H1 (cell line): ENCODE data around the gene PANK3. TPM values are rescaled to one million over a fixed set of nuclear protein-coding genes. Genes with fewer than 3 reads are reported as not detected.

Experiments
- CTCF ChIA-PET: fragments of 300-600 bp; sonication (Branson Sonifier 250); formaldehyde crosslinking; loops from one replicate; lab custom pipeline; 2021; ENCODE audit not compliant: partially characterized antibody; lab: Charles Lee
- POLR2A ChIA-PET: fragments of 300-600 bp; sonication (Branson Sonifier 250); formaldehyde crosslinking; loops from one replicate; lab custom pipeline; 2021; ENCODE audit warnings: inconsistent platforms; ENCODE audit not compliant: partially characterized antibody; lab: Charles Lee
- DNase-seq, 2 experiments: peaks; one replicate each; pipeline versions ENCODE4 v3.0.0 to v3.0.0-alpha.2; 2010 to 2022; ENCODE audit warnings: low spot score in 2 of 2, low read depth in 1 of 2, mixed read lengths in 1 of 2
- FAIRE-seq: peaks from 2 replicates; lab custom pipeline; 2011; peaks lifted over from hg19 to GRCh38; lab: Jason Lieb, UNC
- H2AFZ ChIP-seq: 2 replicates; pipeline ENCODE4 v1.8.1; 2012; ENCODE audit warnings: low read length, inconsistent platforms
- H2AK5ac ChIP-seq: 2 replicates; pipeline ENCODE4 v1.6.1; 2013; ENCODE audit warnings: low read depth, low read length
- H2BK120ac ChIP-seq: replicated peaks from 2 replicates; pipeline ENCODE3; 2013; ENCODE audit warnings: low read depth, low read length, inconsistent platforms
- H2BK12ac ChIP-seq: 2 replicates; pipeline ENCODE4 v1.6.1; 2013; ENCODE audit warnings: low read depth, low read length
- H2BK15ac ChIP-seq: 2 replicates; pipeline ENCODE4 v1.6.1; 2013; ENCODE audit warnings: low read length
- H2BK20ac ChIP-seq: 2 replicates; pipeline ENCODE4 v1.6.1; 2013; ENCODE audit warnings: low read length
- H2BK5ac ChIP-seq: 2 replicates; pipeline ENCODE4 v1.6.1; 2013; ENCODE audit warnings: low read depth, low read length
- H3K14ac ChIP-seq: 2 replicates; pipeline ENCODE4 v1.6.1; 2013; ENCODE audit warnings: inconsistent platforms; ENCODE audit not compliant: insufficient read length
- H3K18ac ChIP-seq: 2 replicates; pipeline ENCODE4 v1.6.1; 2013; ENCODE audit warnings: low read length; ENCODE audit errors: extremely low read depth
- H3K23ac ChIP-seq: 2 replicates; pipeline ENCODE4 v1.6.1; 2013; ENCODE audit warnings: inconsistent platforms; ENCODE audit not compliant: insufficient read length
- H3K23me2 ChIP-seq: 2 replicates; pipeline ENCODE4 v1.6.1; 2013; ENCODE audit warnings: low read depth, low read length
- H3K27ac ChIP-seq: 2 replicates; pipeline ENCODE4 v1.6.1; 2011; ENCODE audit warnings: low read depth, low read length, inconsistent platforms
- H3K27me3 ChIP-seq, 4 experiments: replicated peaks in 1 of 4; 1 replicate in 1 of 4; 2 replicates in 3 of 4; pipeline versions ENCODE4 v1.6.1 to v1.8.1; 2011 to 2013; ENCODE audit warnings: low read length in 3 of 4, mild to moderate bottlenecking in 3 of 4, inconsistent platforms in 2 of 4, mixed read lengths in 2 of 4, moderate library complexity in 1 of 4; ENCODE audit not compliant: control insufficient read depth in 3 of 4, insufficient read depth in 3 of 4; ENCODE audit errors: extremely low read depth in 1 of 4
- H3K36me3 ChIP-seq, 4 experiments: 2 replicates each; pipeline versions ENCODE4 v1.6.1 to v1.8.1; 2011 to 2013; ENCODE audit warnings: mild to moderate bottlenecking in 4 of 4, low read length in 3 of 4, moderate library complexity in 2 of 4, control low read depth in 1 of 4, inconsistent platforms in 1 of 4; ENCODE audit not compliant: insufficient read depth in 4 of 4, control insufficient read depth in 2 of 4
- H3K4ac ChIP-seq: replicated peaks from 2 replicates; pipeline ENCODE3; 2013; ENCODE audit warnings: low read length, low read depth, mixed read lengths, inconsistent platforms; ENCODE audit not compliant: insufficient read length
- H3K4me1 ChIP-seq, 4 experiments: replicated peaks in 1 of 4; 1 replicate in 1 of 4; 2 replicates in 3 of 4; pipeline versions ENCODE4 v1.6.1 to v1.8.1; 2011 to 2013; ENCODE audit warnings: low read length in 3 of 4, inconsistent platforms in 2 of 4, mixed read lengths in 1 of 4; ENCODE audit not compliant: insufficient read depth in 4 of 4, control insufficient read depth in 3 of 4
- H3K4me2 ChIP-seq, 2 experiments: 2 replicates each; pipeline versions ENCODE4 v1.6.1 to v1.8.1; 2011 to 2013; ENCODE audit warnings: low read depth in 2 of 2, low read length in 2 of 2, control low read depth in 1 of 2, inconsistent platforms in 1 of 2, mild to moderate bottlenecking in 1 of 2; ENCODE audit not compliant: insufficient read depth in 1 of 2
- H3K4me3 ChIP-seq, 4 experiments: fragments of 200-600, 300-600 bp in 1 of 4; sonication (generic), shearing (Covaris generic), sonication (Bioruptor Twin) in 1 of 4; 2 replicates each; pipeline versions ENCODE4 v1.5.1 to v1.8.1; 2011 to 2016; ENCODE audit warnings: low read length in 4 of 4, low read depth in 3 of 4, control low read depth in 2 of 4, inconsistent platforms in 2 of 4, mild to moderate bottlenecking in 2 of 4, mixed read lengths in 1 of 4, moderate library complexity in 1 of 4; ENCODE audit not compliant: insufficient read depth in 2 of 4; ENCODE audit errors: extremely low read depth in 1 of 4
- H3K56ac ChIP-seq: replicated peaks from 2 replicates; pipeline ENCODE3; 2013; ENCODE audit warnings: low read depth, mild to moderate bottlenecking, mixed read lengths, low read length, inconsistent platforms; ENCODE audit not compliant: insufficient read length
- H3K79me1 ChIP-seq: 2 replicates; pipeline ENCODE4 v1.6.1; 2013; ENCODE audit warnings: low read depth, low read length, control low read depth
- H3K79me2 ChIP-seq, 2 experiments: 2 replicates each; pipeline versions ENCODE4 v1.6.1 to v1.8.1; 2012 to 2013; ENCODE audit warnings: low read length in 2 of 2, mild to moderate bottlenecking in 2 of 2, inconsistent platforms in 1 of 2; ENCODE audit not compliant: insufficient read depth in 2 of 2, control insufficient read depth in 1 of 2
- H3K9ac ChIP-seq, 4 experiments: replicated peaks in 1 of 4; 1 replicate in 1 of 4; 2 replicates in 3 of 4; pipeline versions ENCODE4 v1.6.1 to v1.8.1; 2011 to 2013; ENCODE audit warnings: low read depth in 3 of 4, low read length in 3 of 4, control low read depth in 2 of 4, mild to moderate bottlenecking in 2 of 4, moderate library complexity in 2 of 4, inconsistent platforms in 1 of 4; ENCODE audit errors: extremely low read depth in 1 of 4
- H3K9me3 ChIP-seq, 2 experiments: 2 replicates each; pipeline versions ENCODE4 v1.6.1 to v1.8.1; 2012 to 2013; ENCODE audit warnings: mild to moderate bottlenecking in 2 of 2, moderate library complexity in 2 of 2, control low read depth in 1 of 2, inconsistent platforms in 1 of 2, low read depth in 1 of 2, low read length in 1 of 2, mixed read lengths in 1 of 2; ENCODE audit not compliant: insufficient read depth in 2 of 2
- H4K20me1 ChIP-seq, 2 experiments: replicated peaks in 1 of 2; 2 replicates each; pipeline versions ENCODE3 to v1.8.1; 2011 to 2013; ENCODE audit warnings: inconsistent platforms in 2 of 2, low read length in 2 of 2, mild to moderate bottlenecking in 1 of 2; ENCODE audit not compliant: insufficient read depth in 2 of 2, control insufficient read depth in 1 of 2
- H4K5ac ChIP-seq: 2 replicates; pipeline ENCODE4 v1.6.1; 2013; ENCODE audit warnings: low read length, low read depth, mixed read lengths, inconsistent platforms; ENCODE audit not compliant: insufficient read length
- H4K8ac ChIP-seq: 2 replicates; pipeline ENCODE4 v1.8.0; 2013; ENCODE audit warnings: mild to moderate bottlenecking, moderate library complexity, low read length, inconsistent platforms; ENCODE audit not compliant: insufficient read depth; ENCODE audit errors: extremely low read depth
- H4K91ac ChIP-seq: replicated peaks from 2 replicates; pipeline ENCODE3; 2013; ENCODE audit warnings: low read length, mixed read lengths, inconsistent platforms; ENCODE audit not compliant: insufficient read length
- BRCA1 ChIP-seq: IDR thresholded peaks from 2 replicates; pipeline ENCODE4 v1.6.1; 2012; ENCODE audit warnings: low read depth, low read length, improper control_type of control experiment
- E2F6 ChIP-seq: IDR thresholded peaks from 2 replicates; pipeline ENCODE4 v1.6.1; 2012; ENCODE audit warnings: inconsistent platforms
- POLR2A ChIP-seq, 2 experiments: IDR thresholded peaks; 1 replicate in 1 of 2; 2 replicates in 1 of 2; pipeline ENCODE4 v1.6.1; 2011; ENCODE audit warnings: low read depth in 2 of 2, low read length in 2 of 2, mild to moderate bottlenecking in 2 of 2; ENCODE audit errors: control extremely low read depth in 1 of 2
- SIRT6 ChIP-seq: IDR thresholded peaks from one replicate; pipeline ENCODE4 v1.7.1; 2012; ENCODE audit warnings: low read length, inconsistent platforms
- SP2 ChIP-seq: IDR thresholded peaks from 2 replicates; pipeline ENCODE4 v1.6.1; 2012; ENCODE audit warnings: mild to moderate bottlenecking, low read length, inconsistent platforms
- WGBS, 2 experiments: shearing (Covaris generic) in 1 of 2; methylation state at CpG; one replicate each; pipeline versions ENCODE4 v1.1.6 to v1.1.7; 2013 to 2015; ENCODE audit warnings: low lambda C conversion rate in 2 of 2, mixed read lengths in 2 of 2, inconsistent platforms in 1 of 2, low coverage in 1 of 2, missing lambda C conversion rate in 1 of 2; ENCODE audit not compliant: insufficient replicate concordance in 2 of 2, insufficient coverage in 1 of 2, insufficient read length in 1 of 2; ENCODE audit errors: extremely low coverage in 1 of 2, missing lambda C conversion rate in 1 of 2; 5-methylcytosine and 5-hydroxymethylcytosine counted together
- polyA plus RNA-seq, 7 experiments: library from polyadenylated mRNA; depleted of rRNA in 3 of 7; stranded (reverse) in 5 of 7; unstranded in 2 of 7; fragments of >200 nt in 5 of 7; fragments of 200-250 nt in 2 of 7; gene quantifications; 1 replicate in 5 of 7; 2 replicates in 1 of 7; 4 replicates in 1 of 7; pipeline versions ENCODE4 v1.2.1 to v1.2.3, GENCODE V29; 2011 to 2013; ENCODE audit warnings: missing spikeins in 2 of 7, mixed read lengths in 2 of 7
- total RNA-seq: library from RNA; stranded (reverse); fragmentation: NEBNext Ultra II Directional; extraction: Animal tissue kit (Norgen Biotek cat#: 25700); gene quantifications from 2 replicates; pipeline ENCODE4 v1.2.1, GENCODE V29; 2021

PANK3 gene
- total and polyA plus RNA-seq, 2 of the 8 experiments (the other 6 are each of a cell fraction or from before 2014, with no cell fraction given): 8.6 to 101 TPM

DNA sequence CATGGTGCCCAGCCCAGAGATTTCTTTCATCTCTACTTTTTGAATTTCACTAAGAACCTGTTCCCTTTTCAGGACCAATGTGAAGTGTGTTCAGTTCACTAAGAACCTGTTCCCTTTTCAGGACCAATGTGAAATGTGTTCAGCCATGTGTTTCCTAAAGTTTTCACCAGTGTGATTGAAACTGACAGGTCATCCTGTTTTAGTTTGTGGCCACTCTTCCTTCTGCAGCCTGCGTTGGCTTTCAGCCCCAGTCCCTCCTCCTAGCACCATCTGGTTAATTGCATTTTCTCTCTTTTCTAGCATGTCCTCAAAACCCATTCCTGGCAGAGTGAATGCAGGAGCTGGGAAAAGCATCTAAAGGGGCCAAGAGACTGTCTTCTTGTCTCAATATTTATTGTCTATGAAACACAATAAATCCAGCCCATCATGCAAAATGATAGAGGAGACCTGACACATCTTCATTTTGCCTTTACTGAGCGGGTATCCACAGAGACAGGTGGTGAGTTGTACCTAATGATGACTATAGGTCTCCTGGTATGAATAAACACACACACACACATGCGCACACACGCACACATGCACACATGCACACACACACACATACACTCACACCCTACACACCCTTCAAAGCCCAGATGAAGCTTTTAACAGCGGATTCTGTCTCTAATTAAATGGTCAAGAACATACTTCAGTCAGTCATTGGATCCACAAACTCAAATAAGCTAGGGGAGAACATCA, 6.1 kb upstream of the PANK3 start:
- no peak overlapping the region for H3K9ac ChIP-seq
- H2BK12ac ChIP-seq: no peak overlapping the region
- H3K27ac ChIP-seq: no peak overlapping the region
- ChIA-PET CTCF (interaction anchor here (0.6 kb wide), 2 partner anchors 35 to 839 kb away, joined by 3 read pairs; no protein-coding TSS in a partner anchor), POLR2A (no interaction called here)
- FAIRE-seq (no peak), DNase-seq (no peak)
- no peak overlapping the region for H4K8ac ChIP-seq
- 90% methylated on average over 5 of the region's 5 CpGs; no CpG with 5 or more reads in 1 of the 2 experiments for WGBS, 2 experiments
- H3K4ac ChIP-seq: no peak overlapping the region
- no peak overlapping the region for H3K18ac ChIP-seq
- no peak overlapping the region for H4K5ac ChIP-seq
- H4K91ac ChIP-seq: no peak overlapping the region
- no peaks in the 10 kb centered on the region for H3K79me2 ChIP-seq
- H2AK5ac ChIP-seq: no peak overlapping the region
- H3K4me3 ChIP-seq: no peak overlapping the region
- no peaks in the 10 kb centered on the region for H3K9me3 ChIP-seq
- no peak overlapping the region for H3K14ac ChIP-seq
- no peak overlapping the region for H2AFZ ChIP-seq
- H3K56ac ChIP-seq: no peak overlapping the region
- no peaks in the 10 kb centered on the region for H3K27me3 ChIP-seq
- H3K36me3 ChIP-seq: no peaks in the 10 kb centered on the region
- no peak overlapping the region for H2BK5ac ChIP-seq
- H3K4me2 ChIP-seq: no peak overlapping the region
- no peaks in the 10 kb centered on the region for H3K79me1 ChIP-seq
- H3K23ac ChIP-seq: no peak overlapping the region
- H2BK20ac ChIP-seq: no peak overlapping the region
- no peak overlapping the region for H2BK120ac ChIP-seq
- peaks cover 3% of the 10 kb centered on the region; the same call in 1 of the 2 replicates for H3K23me2 ChIP-seq
- no peaks in the 10 kb centered on the region for H4K20me1 ChIP-seq
- H2BK15ac ChIP-seq: no peak overlapping the region
- H3K4me1 ChIP-seq: peaks cover 0 to 3% (median 1%) of the 10 kb centered on the region in 4 experiments; a peak in 3 of 7 replicates
- TF ChIP-seq BRCA1 (no peak), POLR2A (IDR thresholded peaks at IDR 0.05; ENCODE audit: control extremely low read depth in 1 of 2, low read depth in 2 of 2, low read length in 2 of 2) (no peak), SP2 (no peak), E2F6 (no peak), SIRT6 (no peak)
